ENCODE results near the gene CLEC16A.

Gene CLEC16A

GRCh38 chr16:11017499-11017898, 73.1 kb downstream of the CLEC16A start:
- DNase-seq (ENCODE audit: low read depth in 3 of 3): no peak

GRCh38 chr16:11020388-11020787, 76.0 kb downstream of the CLEC16A start:
- no peak for DNase-seq (ENCODE audit: low read depth in 3 of 3)

- DNase-seq (ENCODE audit: low read depth in 3 of 3): no peak
These were observed 76.6 kb downstream of the CLEC16A start for GRCh38 chr16:11020792-11021551.

- DNase-seq (ENCODE audit: low read depth in 3 of 3): no peak
These were observed 77.6 kb downstream of the CLEC16A start for GRCh38 chr16:11022002-11022401.

GRCh38 chr16:11023262-11024039, 79.1 kb downstream of the CLEC16A start:
- DNase-seq (ENCODE audit: low read depth in 3 of 3): no peak

GRCh38 chr16:11024333-11025053, 80.1 kb downstream of the CLEC16A start:
- no peak for DNase-seq (ENCODE audit: low read depth in 3 of 3)

GRCh38 chr16:11025120-11025531, 80.8 kb downstream of the CLEC16A start:
- no peak for DNase-seq (ENCODE audit: low read depth in 3 of 3)

- no peak for DNase-seq (ENCODE audit: low read depth in 3 of 3)
These were observed 85.6 kb downstream of the CLEC16A start for GRCh38 chr16:11029948-11030347.

- no peak for DNase-seq (ENCODE audit: low read depth in 3 of 3)
These were observed 86.7 kb downstream of the CLEC16A start for GRCh38 chr16:11030990-11031510.

- DNase-seq (ENCODE audit: low read depth in 3 of 3): no peak
These were observed 87.9 kb downstream of the CLEC16A start for GRCh38 chr16:11032000-11032921.

GRCh38 chr16:11032922-11033291, 88.5 kb downstream of the CLEC16A start:
- DNase-seq (ENCODE audit: low read depth in 3 of 3): no peak

- DNase-seq (ENCODE audit: low read depth in 3 of 3): no peak
These were observed 89.5 kb downstream of the CLEC16A start for GRCh38 chr16:11033629-11034420.

- no peak for DNase-seq (ENCODE audit: low read depth in 3 of 3)
These were observed 90.1 kb downstream of the CLEC16A start for GRCh38 chr16:11034481-11034931.

GRCh38 chr16:11035096-11035495, 90.7 kb downstream of the CLEC16A start:
- DNase-seq (ENCODE audit: low read depth in 3 of 3): no peak

- DNase-seq (ENCODE audit: low read depth in 3 of 3): no peak
These were observed 91.7 kb downstream of the CLEC16A start for GRCh38 chr16:11036040-11036439.

- no peak for DNase-seq (ENCODE audit: low read depth in 3 of 3)
These were observed 92.6 kb downstream of the CLEC16A start for GRCh38 chr16:11036868-11037410.

- DNase-seq (ENCODE audit: low read depth in 3 of 3): no peak
These were observed 93.9 kb downstream of the CLEC16A start for GRCh38 chr16:11038305-11038704.

- no peak for DNase-seq (ENCODE audit: low read depth in 3 of 3)
These were observed 94.4 kb downstream of the CLEC16A start for GRCh38 chr16:11038777-11039176.

GRCh38 chr16:11039726-11040125, 95.4 kb downstream of the CLEC16A start:
- no peak for DNase-seq (ENCODE audit: low read depth in 3 of 3)

- DNase-seq (ENCODE audit: low read depth in 3 of 3): no peak
These were observed 97.8 kb downstream of the CLEC16A start for GRCh38 chr16:11042191-11042590.

Data from stimulated activated CD4-positive, alpha-beta T cell treated with anti-CD3 and anti-CD28 coated beads, TNF-alpha, amount 100 ng/mL, for 48 hours (primary cell).